ENCODE data around the gene NKX3-2.

Gene NKX3-2

DNA sequence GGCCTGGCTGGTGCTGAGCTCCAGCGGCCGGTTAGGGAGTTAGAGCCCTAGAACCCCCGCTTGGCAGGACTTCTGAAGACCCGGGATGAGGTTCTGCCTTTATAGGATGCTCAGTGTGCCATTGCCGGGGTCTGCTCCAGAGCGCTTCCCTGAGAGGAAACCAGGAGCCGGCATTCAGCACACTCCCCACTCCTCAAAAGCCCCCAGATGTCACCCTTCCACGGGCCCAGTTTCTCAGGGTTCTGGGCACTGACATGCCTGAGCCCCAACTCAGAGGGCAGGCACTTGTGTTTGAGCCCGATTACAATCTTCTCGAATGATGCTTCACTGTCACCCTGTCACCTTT, 6.5 kb downstream of the NKX3-2 start:
- no peak for DNase-seq (ENCODE audit: insufficient read length)
- FAIRE-seq: no peak
- TF ChIP-seq POLR2AphosphoS5 (IDR thresholded peaks at IDR 0.05; ENCODE audit: low read depth, low read length) (no peak), POLR2A (IDR thresholded peaks at IDR 0.05; ENCODE audit: low read depth, low read length) (no peak), TAF1 (IDR thresholded peaks at IDR 0.05; ENCODE audit: borderline replicate concordance, low read depth, low read length) (no peak)

DNA sequence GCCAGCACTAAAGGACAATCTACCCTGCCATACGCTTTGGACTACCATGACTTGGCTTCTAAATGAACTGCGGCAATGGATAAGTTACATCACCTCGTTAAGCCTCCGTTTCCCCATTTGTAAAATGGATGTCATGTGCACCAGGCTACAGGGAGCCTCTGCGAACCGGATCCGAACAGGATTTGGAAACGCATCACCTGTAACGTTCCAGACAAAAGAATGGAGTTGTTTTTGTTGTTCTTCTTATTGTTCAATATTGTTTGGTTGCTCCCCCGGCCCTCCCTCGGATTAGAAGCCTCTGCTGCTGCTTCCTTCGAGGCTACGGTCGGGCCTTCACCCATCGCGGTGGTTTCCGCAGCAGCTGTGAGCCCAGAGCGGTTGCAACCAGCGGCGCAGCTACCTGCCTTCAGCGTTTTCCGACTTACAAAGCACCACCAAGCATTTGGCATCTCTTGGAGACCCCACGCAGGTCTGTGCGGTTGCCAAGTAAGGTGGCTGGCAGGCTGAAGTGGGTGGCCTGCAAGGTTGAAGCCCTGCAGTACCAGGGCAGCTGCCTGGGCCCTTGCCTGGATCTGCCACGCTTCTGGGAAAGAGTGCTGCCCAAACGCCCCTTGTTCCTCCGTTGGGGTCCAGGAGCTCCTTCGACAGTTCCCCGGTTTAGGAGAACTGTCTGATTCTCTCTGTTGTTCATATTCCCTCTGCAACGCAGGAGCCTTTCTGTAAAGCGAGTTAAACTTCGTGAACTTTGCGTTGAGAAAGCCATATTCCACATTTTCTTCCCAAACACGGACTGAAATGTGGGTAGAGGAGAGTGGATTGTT, 7.1 kb downstream of the NKX3-2 start:
- TF ChIP-seq POLR2A (IDR thresholded peaks at IDR 0.05; ENCODE audit: low read depth, low read length): no peak
- TF ChIP-seq POLR2AphosphoS5 (IDR thresholded peaks at IDR 0.05; ENCODE audit: low read depth, low read length): no peak
- TF ChIP-seq TAF1 (IDR thresholded peaks at IDR 0.05; ENCODE audit: borderline replicate concordance, low read depth, low read length): no peak
- DNase-seq (ENCODE audit: insufficient read length): no peak
- no peak for FAIRE-seq

- no peak for FAIRE-seq
- no peak for TF ChIP-seq POLR2AphosphoS5 (IDR thresholded peaks at IDR 0.05; ENCODE audit: low read depth, low read length)
- TF ChIP-seq POLR2A (IDR thresholded peaks at IDR 0.05; ENCODE audit: low read depth, low read length): no peak
- no peak for TF ChIP-seq TAF1 (IDR thresholded peaks at IDR 0.05; ENCODE audit: borderline replicate concordance, low read depth, low read length)
- DNase-seq (ENCODE audit: insufficient read length): no peak
These were observed 7.7 kb downstream of the NKX3-2 start for GRCh38 chr4:13536607-13537006.

DNA sequence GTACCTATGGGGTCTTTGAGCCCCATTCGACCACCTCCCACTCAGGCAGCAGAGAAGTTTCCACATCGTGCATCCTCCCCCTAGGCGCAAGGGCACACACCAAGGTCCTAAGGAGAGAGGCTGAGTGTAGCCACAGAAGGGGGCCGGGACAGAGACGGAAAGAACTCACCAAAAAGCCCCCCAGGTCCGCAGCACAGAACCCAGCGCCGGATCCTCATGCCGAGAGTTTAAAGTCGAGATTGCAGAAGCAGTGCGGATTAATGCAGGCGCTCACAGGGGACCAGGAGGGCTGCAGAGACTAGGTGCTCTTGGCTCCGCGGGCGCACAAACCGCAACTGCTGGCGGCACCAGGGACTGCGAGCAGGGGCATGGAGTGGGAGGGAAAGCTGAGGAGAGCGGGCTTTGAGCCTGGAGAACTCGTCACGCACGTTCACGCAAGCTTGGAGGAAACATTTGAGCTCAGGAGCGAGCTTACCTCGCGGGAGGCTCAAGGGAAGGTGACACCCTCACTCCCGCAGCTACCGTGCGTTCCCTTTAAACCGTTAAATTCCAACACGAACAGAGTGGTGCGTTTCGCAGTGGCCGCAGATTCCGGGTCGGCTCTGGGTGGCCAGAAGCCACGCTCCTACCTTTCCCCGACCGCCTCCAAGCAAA, 8.5 kb downstream of the NKX3-2 start:
- FAIRE-seq (no peak), DNase-seq (ENCODE audit: insufficient read length) (peak; percentile 8)
- TF ChIP-seq POLR2AphosphoS5 (IDR thresholded peaks at IDR 0.05; ENCODE audit: low read depth, low read length) (no peak), TAF1 (IDR thresholded peaks at IDR 0.05; ENCODE audit: borderline replicate concordance, low read depth, low read length) (no peak), POLR2A (IDR thresholded peaks at IDR 0.05; ENCODE audit: low read depth, low read length) (no peak)

DNA sequence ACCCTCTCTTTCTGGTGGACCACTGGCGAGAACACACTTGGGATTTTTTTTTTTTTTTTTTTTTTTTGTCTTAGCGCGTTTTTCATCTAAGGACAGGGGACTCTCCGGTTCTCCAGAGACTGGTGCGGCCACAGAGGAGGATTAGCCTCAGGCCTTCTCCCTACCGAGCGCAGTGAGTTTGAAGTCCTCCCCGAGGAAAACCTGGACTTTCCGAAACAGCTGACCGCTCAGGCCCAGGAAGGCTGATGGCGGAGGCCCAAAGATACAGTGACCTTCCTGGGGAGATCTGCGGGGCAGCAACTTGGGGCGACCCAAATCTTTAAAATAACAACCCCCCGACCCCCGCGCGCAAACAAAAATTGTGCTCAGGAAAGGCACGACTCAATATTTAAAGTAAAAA, 9.2 kb downstream of the NKX3-2 start:
- no peak for TF ChIP-seq POLR2AphosphoS5 (IDR thresholded peaks at IDR 0.05; ENCODE audit: low read depth, low read length)
- no peak for TF ChIP-seq POLR2A (IDR thresholded peaks at IDR 0.05; ENCODE audit: low read depth, low read length)
- no peak for TF ChIP-seq TAF1 (IDR thresholded peaks at IDR 0.05; ENCODE audit: borderline replicate concordance, low read depth, low read length)
- FAIRE-seq (no peak), DNase-seq (ENCODE audit: insufficient read length) (no peak)

GRCh38 chr4:13534344-13535063, 9.8 kb downstream of the NKX3-2 start:
- TF ChIP-seq POLR2A (IDR thresholded peaks at IDR 0.05; ENCODE audit: low read depth, low read length) (no peak), POLR2AphosphoS5 (IDR thresholded peaks at IDR 0.05; ENCODE audit: low read depth, low read length) (no peak), TAF1 (IDR thresholded peaks at IDR 0.05; ENCODE audit: borderline replicate concordance, low read depth, low read length) (no peak)
- DNase-seq (ENCODE audit: insufficient read length): no peak
- FAIRE-seq: no peak

DNA sequence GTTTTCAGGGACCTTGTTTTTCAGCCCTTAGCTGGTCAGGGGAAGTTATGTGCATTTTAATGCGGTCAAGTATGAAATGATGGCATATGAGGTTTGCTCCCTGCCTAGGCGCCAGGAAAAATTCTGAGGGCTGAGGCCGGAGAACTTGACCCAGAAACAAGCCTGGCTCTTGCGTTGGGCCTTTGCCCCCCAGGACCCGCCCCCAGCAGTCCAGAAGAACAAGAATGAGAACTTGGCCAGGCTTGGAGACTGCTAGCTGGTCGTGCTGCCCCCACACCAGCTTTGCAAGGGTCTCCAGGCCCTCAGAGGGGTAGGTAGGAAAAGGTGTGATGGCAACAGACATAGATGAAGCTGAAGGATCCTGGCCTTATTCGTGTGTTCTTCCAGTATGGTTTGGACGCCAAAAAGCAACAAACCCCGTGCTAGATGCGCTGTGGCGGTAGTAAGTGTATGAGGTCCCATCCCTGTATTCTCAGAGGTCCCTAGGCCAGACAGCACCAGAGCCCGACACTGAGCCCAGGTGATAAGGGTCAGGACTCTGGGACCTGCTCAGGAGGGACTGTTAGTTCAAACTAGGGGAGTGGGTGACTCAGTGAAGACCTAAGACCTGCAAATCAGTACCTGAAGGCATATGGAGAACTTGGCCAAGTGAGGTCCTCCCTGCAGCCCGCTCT, 10.5 kb downstream of the NKX3-2 start:
- DNase-seq (ENCODE audit: insufficient read length) (no peak), FAIRE-seq (no peak)

GRCh38 chr4:13531625-13531998, 12.7 kb downstream of the NKX3-2 start:
- FAIRE-seq (no peak), DNase-seq (ENCODE audit: insufficient read length) (no peak)
- TF ChIP-seq TAF1 (IDR thresholded peaks at IDR 0.05; ENCODE audit: borderline replicate concordance, low read depth, low read length) (no peak), POLR2AphosphoS5 (IDR thresholded peaks at IDR 0.05; ENCODE audit: low read depth, low read length) (no peak), POLR2A (IDR thresholded peaks at IDR 0.05; ENCODE audit: low read depth, low read length) (no peak)

More for the DNA sequence above, 10.5 kb downstream of the NKX3-2 start:
- TF ChIP-seq POLR2AphosphoS5 (IDR thresholded peaks at IDR 0.05; ENCODE audit: low read depth, low read length) (no peak), TAF1 (IDR thresholded peaks at IDR 0.05; ENCODE audit: borderline replicate concordance, low read depth, low read length) (no peak), POLR2A (IDR thresholded peaks at IDR 0.05; ENCODE audit: low read depth, low read length) (no peak)

- FAIRE-seq (no peak), DNase-seq (ENCODE audit: insufficient read length) (peak; percentile 13)
- TF ChIP-seq POLR2A (IDR thresholded peaks at IDR 0.05; ENCODE audit: low read depth, low read length) (no peak), POLR2AphosphoS5 (IDR thresholded peaks at IDR 0.05; ENCODE audit: low read depth, low read length) (no peak), TAF1 (IDR thresholded peaks at IDR 0.05; ENCODE audit: borderline replicate concordance, low read depth, low read length) (no peak)
These were observed 13.3 kb downstream of the NKX3-2 start for GRCh38 chr4:13530823-13531624.

- no peak for DNase-seq (ENCODE audit: insufficient read length)
- peak; percentile 63 for FAIRE-seq
- TF ChIP-seq POLR2AphosphoS5 (IDR thresholded peaks at IDR 0.05; ENCODE audit: low read depth, low read length) (no peak), POLR2A (IDR thresholded peaks at IDR 0.05; ENCODE audit: low read depth, low read length) (no peak), TAF1 (IDR thresholded peaks at IDR 0.05; ENCODE audit: borderline replicate concordance, low read depth, low read length) (no peak)
These were observed 15.0 kb downstream of the NKX3-2 start for GRCh38 chr4:13529128-13529919.

Data from GM12892 (cell line).